CD4-positive, alpha-beta T cell treated with Interleukin-6 at 100 ng/mL for 8 hours (primary cell): ENCODE data around the gene HELQ.

ENCODE experiments used
- DNase-seq: peaks from one replicate; pipeline ENCODE4 v3.0.0-alpha.2; 2020; ENCODE audit warnings: mixed read lengths, low spot score

The HELQ gene

GRCh38 chr4:83372931-83373330 lies 82.7 kb downstream of the HELQ start:
- DNase-seq: no peak

GRCh38 chr4:83371936-83372335 lies 83.7 kb downstream of the HELQ start:
- DNase-seq: no peak

- DNase-seq: no peak
Measured at GRCh38 chr4:83371235-83371634, 84.4 kb downstream of the HELQ start.

GRCh38 chr4:83370640-83370906 lies 85.0 kb downstream of the HELQ start:
- no peak for DNase-seq

- DNase-seq: no peak
Measured at GRCh38 chr4:83369831-83370639, 85.6 kb downstream of the HELQ start.

- DNase-seq: no peak
Measured at GRCh38 chr4:83364312-83364711, 91.3 kb downstream of the HELQ start.

GRCh38 chr4:83362492-83363329 lies 92.9 kb downstream of the HELQ start:
- no peak for DNase-seq

GRCh38 chr4:83361416-83362103 lies 94.1 kb downstream of the HELQ start:
- DNase-seq: no peak

- no peak for DNase-seq
Measured at GRCh38 chr4:83360018-83360417, 95.6 kb downstream of the HELQ start.

- DNase-seq: no peak
Measured at GRCh38 chr4:83358410-83358809, 97.2 kb downstream of the HELQ start.
